Stimulated activated CD4-positive, alpha-beta T cell treated with anti-CD3 and anti-CD28 coated beads, Interleukin-4, amount 100 ng/mL, for 1 hour (primary cell): ENCODE results near the gene DTNB.
"Not testable (repeated sequence)": the region's sequence is repeated elsewhere in the genome, so short reads cannot be mapped to it uniquely, and the experiment has no call there.

ENCODE experiments used
- DNase-seq: peaks from one replicate; pipeline ENCODE4 v3.0.0-alpha.2; 2020

Gene DTNB

GRCh38 chr2:25411281-25411680 lies 262.1 kb downstream of the DTNB start:
- no peak for DNase-seq

DNA sequence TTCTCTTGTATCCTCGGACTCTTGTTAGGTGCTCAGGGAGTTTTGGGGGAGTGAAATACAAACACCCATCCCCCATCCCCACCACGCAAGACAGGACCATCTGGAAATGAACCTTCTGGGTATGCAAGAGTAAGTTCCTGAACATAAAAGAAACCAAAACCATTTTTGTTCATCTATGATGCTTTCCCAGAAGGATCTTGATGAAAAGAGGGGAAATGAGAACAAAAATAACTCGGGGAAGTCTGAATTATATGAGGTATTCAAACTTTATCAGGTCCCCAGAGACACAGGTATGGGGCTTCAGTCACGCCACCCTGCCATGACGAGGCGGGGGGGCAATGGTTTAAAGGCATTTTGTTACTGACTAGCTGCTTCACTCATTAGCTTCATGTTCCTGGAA lies 263.0 kb downstream of the DTNB start:
- no peak for DNase-seq

DNA sequence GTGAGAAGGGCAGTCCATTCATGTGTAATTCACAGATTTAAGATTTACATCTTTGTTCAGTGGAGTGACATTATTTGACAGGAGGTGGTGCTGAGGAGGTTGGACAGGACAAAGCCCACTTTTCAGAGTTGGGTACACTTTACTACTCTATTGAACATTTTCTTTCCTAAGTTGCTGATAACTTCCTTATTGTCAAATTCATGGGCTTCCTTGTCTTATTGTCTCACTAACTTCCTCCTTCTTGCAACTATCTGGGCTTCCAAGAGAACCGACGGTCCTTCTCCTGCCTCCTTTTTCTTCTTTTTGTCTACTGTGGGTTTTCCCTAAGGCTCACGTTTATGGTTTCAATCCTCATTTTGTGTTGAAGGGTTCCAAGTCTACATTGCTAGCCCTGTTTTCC lies 263.9 kb downstream of the DTNB start:
- no peak for DNase-seq

DNA sequence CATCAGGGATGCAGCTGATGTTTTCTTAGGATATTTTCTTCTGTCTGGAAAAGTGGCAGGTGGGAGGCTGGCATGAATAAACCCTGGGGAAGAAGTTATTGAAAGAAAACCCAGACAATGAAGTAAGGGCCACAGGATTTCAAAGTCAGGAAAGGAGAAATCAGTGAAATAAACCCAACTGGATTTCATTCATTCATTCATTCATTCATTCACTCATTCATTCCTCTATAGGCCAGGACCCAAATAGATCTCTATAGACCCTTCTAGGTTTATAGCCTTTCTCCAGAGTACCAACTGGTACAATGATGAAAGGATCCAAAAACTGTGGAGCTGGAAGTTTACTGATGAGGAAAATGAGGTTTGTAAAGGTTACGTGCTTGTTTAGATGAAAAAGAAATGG lies 264.3 kb downstream of the DTNB start:
- DNase-seq: no peak

GRCh38 chr2:25405611-25406295 lies 267.6 kb downstream of the DTNB start:
- no peak for DNase-seq

- not testable (repeated sequence) for DNase-seq
Measured at GRCh38 chr2:25403120-25403760, 270.1 kb downstream of the DTNB start.

GRCh38 chr2:25402477-25402876 lies 270.9 kb downstream of the DTNB start:
- DNase-seq: no peak

DNA sequence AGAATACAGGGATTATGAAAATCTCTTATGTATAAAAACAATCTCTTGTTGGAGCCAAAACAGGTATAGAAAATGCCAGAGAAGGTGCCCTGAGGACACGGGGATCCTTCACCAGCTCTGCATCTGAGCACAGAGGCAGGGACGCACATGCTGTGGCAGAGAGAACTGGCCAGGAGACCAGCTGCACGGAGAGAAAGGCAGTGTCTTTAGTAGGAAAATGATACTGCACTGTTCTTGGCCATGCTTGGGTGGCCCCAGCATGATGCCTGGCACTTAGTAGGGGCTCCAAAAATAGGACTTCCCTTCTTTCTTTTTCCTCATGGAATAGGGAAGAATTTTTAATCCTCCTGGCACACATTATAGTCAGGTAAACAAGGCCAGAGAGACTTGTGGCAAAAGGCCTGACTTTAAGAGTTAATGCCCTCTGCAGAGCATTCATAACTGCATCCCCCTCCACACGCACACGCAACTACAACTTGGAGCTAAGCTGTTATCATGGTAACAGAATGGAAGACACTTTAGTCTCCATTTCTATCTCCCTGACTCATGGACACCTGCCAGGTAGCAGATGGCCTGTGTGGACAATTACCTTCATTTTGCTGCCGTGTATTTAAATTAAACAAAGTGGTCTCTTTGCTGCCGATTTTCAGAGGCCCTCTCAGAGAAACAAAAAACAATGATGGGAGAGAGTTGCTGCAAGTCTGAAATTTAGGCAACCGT lies 271.9 kb downstream of the DTNB start:
- DNase-seq: no peak

DNA sequence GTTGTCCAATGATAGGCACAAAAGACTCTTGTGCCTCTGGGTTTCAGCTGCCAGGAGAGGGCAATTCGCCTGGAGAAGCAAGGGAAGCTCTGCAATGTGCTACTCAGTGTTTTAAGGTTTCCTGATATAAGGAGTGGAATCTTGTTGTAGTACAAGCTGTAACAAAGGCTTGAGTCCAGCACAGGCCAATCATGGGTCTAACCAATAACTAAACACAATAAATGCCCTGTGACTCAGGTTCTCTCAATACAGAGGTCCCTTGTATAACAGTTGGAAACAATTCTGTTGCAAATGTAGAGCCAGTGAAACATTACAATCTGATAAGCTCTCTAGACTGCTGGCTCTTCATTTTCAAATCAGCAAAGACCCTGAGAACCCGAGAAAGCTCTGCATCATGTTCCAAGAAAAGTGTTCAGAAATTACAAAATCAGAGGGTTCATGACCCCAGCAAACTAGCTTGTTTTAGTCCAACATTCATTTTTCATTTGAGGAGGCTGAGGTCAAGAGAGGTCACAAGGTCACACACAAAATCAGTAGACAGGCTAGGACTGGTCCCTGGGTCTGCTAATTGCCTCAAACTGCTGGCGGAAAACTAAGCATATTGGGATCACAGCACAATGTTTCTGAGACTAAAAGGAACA lies 272.7 kb downstream of the DTNB start:
- DNase-seq: no peak

DNA sequence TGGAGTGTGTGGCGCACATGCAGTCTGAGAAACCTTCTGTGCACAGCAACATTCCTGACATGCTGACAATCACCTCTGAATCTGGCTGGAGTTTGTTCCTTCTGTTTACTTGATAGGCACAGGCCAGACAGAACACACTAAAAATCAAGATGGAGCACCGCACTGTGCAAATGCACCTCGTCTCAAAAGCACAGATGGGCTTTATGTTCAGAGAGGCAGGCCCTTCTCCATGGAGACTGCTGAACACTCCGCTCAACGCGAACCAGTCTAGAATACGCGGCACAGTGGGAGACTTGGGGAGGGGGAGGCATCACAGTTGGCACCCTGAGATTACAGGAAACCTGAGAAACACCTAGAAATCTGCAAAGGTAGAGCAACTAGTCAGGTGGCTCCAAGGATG lies 273.2 kb downstream of the DTNB start:
- no peak for DNase-seq

GRCh38 chr2:25398534-25398933 lies 274.8 kb downstream of the DTNB start:
- DNase-seq: no peak

- DNase-seq: no peak
Measured at GRCh38 chr2:25397777-25398176, 275.6 kb downstream of the DTNB start.

- no peak for DNase-seq
Measured at GRCh38 chr2:25389161-25389560, 284.2 kb downstream of the DTNB start.

- DNase-seq: no peak
Measured at GRCh38 chr2:25388491-25388890, 284.9 kb downstream of the DTNB start.

GRCh38 chr2:25387876-25388449 lies 285.4 kb downstream of the DTNB start:
- DNase-seq: no peak

- no peak for DNase-seq
Measured at GRCh38 chr2:25386971-25387875, 286.2 kb downstream of the DTNB start.

DNA sequence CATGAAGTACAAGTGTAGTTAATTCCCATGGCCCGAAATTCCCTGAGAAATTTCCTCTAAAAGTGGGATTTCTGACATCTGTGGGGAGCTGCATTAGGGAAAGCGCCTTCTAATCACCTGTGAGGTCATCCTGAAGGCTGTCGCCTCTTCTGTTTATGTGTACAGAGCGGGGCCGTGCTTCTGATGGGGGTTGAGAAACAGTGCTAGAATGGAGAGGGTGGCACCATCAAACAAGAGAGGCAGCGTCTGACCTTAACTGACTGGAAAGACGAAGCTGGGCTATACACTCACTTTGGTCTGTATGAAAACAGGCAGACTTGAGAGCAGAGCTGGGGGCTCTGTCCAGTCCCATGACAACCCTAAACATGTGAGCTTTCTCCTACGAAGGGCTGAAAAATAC lies 287.5 kb downstream of the DTNB start:
- DNase-seq: no peak

DNA sequence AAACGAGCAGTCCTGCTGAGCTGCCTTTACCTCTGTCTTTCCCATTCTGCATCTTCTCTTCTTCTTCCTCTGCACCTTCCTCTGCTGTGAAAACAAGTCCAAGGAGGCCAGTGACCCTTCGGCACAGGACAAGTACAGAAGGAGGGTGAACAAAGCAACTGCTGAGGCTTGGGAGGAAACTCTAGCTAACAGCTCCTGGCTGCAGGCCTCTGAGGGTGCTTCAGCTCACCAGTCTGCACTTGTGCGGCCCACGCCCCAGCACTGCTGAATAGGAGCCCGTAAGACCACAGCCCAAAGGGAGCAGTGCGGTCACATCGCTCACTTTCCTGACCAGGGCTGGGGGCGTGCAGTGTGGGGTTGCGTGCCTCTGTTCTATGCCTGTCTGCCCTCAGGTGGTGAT lies 289.6 kb downstream of the DTNB start:
- DNase-seq: no peak

DNA sequence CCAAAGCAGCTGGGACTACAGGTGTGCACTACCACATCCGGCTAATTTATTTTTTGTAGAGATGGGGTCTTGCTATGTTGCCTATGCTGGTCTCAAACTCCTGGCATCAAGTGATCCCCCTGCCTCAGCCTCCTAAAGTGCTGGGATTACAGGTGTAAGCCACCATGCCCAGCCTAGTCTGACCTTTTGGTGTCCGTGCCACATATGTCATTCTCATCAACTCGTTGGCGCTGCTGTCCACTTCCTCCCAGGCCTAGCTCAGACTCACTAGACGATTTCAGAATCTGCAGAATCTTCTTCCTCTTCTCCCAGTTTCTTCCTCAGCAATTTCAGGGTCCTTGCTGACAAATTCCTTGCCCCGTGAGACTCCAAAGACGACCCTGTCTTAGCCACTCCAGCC lies 291.9 kb downstream of the DTNB start:
- no peak for DNase-seq

- no peak for DNase-seq
Measured at GRCh38 chr2:25380586-25381375, 292.6 kb downstream of the DTNB start.

GRCh38 chr2:25380023-25380422 lies 293.4 kb downstream of the DTNB start:
- DNase-seq: no peak
